GM18868 (cell line): ENCODE measurements around the gene MAPK6.
"Not testable (repeated sequence)": the region's sequence is repeated elsewhere in the genome, so short reads cannot be mapped to it uniquely, and the experiment has no call there.

Experiments
- ATAC-seq: cut with Tn5 transposase; IDR thresholded peaks from one replicate; pipeline ENCODE4 v1.9.1; 2021; ENCODE audit warnings: mild to moderate bottlenecking, moderate library complexity; ENCODE audit not compliant: unreplicated experiment

MAPK6 gene

GRCh38 chr15:52018693-52019393, at the start of gene MAPK6:
Gene MAPK6, plus strand, starts transcription at chr15:52019219. Its CDS starts 27,242 bp downstream, at chr15:52046461.
- peak; percentile 64 for ATAC-seq

GRCh38 chr15:51969728-51970127, 49.3 kb upstream of the MAPK6 start:
- no peak for ATAC-seq

GRCh38 chr15:51970132-51970817, 48.7 kb upstream of the MAPK6 start:
- no peak for ATAC-seq

GRCh38 chr15:51971032-51971374, 48.0 kb upstream of the MAPK6 start:
- peak; percentile 17 for ATAC-seq

- peak; percentile 78 for ATAC-seq
Observed at GRCh38 chr15:51971375-51972133, 47.5 kb upstream of the MAPK6 start, which contains the start of gene LEO1. Gene LEO1, minus strand, starts transcription at chr15:51971778. Its CDS starts 33 bp downstream, at chr15:51971745.

GRCh38 chr15:51973220-51973619, 45.8 kb upstream of the MAPK6 start:
- ATAC-seq: no peak

GRCh38 chr15:51973775-51974174, 45.2 kb upstream of the MAPK6 start:
- ATAC-seq: no peak

- peak; percentile 96 for ATAC-seq
Observed at GRCh38 chr15:51982013-51982769, 36.8 kb upstream of the MAPK6 start.

GRCh38 chr15:51982770-51983103, 36.3 kb upstream of the MAPK6 start:
- ATAC-seq: no peak

GRCh38 chr15:51991141-51991540, 27.9 kb upstream of the MAPK6 start:
- no peak for ATAC-seq

- ATAC-seq: no peak
Observed at GRCh38 chr15:51992953-51993352, 26.1 kb upstream of the MAPK6 start.

- ATAC-seq: no peak
Observed at GRCh38 chr15:52002351-52002750, 16.7 kb upstream of the MAPK6 start.

- not testable (repeated sequence) for ATAC-seq
Observed at GRCh38 chr15:52003089-52003488, 15.9 kb upstream of the MAPK6 start.

GRCh38 chr15:52003710-52004109, 15.3 kb upstream of the MAPK6 start:
- no peak for ATAC-seq

- no peak for ATAC-seq
Observed at GRCh38 chr15:52004806-52005205, 14.2 kb upstream of the MAPK6 start.

- ATAC-seq: peak; percentile 78
Observed at GRCh38 chr15:52005748-52006701, 13.0 kb upstream of the MAPK6 start.

- ATAC-seq: peak; percentile 34
Observed at GRCh38 chr15:52006702-52007340, 12.2 kb upstream of the MAPK6 start.

- ATAC-seq: no peak
Observed at GRCh38 chr15:52008359-52008697, 10.7 kb upstream of the MAPK6 start.

- ATAC-seq: no peak
Observed at GRCh38 chr15:52008698-52009434, 10.2 kb upstream of the MAPK6 start.
